ENCODE results near the gene MYBPHL. TPM values are rescaled to one million over a fixed set of nuclear protein-coding genes. Genes with fewer than 3 reads are reported as not detected.

MYBPHL gene
- total and polyA plus RNA-seq, 2 of the 13 experiments (the other 11 are each of a cell fraction or from before 2014, with no cell fraction given) = 3.7 to 3.8 TPM

DNA sequence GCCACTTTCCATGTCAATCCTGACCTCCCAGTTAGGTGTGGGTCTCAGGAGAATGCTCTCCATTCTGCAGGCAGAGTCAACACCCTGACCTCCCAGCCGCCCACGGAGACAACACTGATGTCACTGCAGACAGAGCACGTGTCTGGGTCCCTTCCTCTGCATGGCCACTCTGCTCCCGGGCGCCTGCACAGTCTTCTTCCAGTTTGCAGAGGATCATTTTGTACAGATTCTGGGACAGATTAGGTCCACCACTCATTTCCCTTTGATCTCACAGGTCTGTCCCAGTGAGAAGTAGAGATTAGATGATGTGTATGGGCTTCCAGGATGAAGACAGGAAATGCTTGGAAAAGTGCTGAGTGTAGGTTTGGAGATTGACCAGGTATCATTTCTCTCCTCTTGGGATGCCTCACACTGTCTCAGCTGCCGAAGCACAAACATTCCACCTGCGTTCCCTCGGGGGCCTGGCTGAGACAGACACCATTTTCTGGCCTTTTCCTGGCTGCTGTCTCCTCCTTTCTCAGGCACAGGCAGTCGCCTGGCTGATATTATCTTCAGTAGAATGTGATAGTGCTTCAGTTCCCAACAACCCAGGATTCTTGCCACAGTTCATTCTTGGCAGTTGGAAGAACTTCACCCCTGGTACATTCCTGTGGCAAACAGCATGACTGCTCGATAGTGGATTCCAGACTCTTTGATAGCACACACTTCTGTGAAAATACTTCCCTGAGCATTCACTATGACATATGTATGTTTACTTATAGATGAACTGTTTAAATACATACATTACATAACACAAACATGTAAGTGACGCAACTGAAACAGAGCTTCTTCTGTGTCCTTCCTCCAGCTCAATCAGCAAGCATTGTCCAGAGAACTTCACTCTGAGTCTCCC, 7.9 kb downstream of the MYBPHL start (continued):
- TF ChIP-seq, protein P1, sequence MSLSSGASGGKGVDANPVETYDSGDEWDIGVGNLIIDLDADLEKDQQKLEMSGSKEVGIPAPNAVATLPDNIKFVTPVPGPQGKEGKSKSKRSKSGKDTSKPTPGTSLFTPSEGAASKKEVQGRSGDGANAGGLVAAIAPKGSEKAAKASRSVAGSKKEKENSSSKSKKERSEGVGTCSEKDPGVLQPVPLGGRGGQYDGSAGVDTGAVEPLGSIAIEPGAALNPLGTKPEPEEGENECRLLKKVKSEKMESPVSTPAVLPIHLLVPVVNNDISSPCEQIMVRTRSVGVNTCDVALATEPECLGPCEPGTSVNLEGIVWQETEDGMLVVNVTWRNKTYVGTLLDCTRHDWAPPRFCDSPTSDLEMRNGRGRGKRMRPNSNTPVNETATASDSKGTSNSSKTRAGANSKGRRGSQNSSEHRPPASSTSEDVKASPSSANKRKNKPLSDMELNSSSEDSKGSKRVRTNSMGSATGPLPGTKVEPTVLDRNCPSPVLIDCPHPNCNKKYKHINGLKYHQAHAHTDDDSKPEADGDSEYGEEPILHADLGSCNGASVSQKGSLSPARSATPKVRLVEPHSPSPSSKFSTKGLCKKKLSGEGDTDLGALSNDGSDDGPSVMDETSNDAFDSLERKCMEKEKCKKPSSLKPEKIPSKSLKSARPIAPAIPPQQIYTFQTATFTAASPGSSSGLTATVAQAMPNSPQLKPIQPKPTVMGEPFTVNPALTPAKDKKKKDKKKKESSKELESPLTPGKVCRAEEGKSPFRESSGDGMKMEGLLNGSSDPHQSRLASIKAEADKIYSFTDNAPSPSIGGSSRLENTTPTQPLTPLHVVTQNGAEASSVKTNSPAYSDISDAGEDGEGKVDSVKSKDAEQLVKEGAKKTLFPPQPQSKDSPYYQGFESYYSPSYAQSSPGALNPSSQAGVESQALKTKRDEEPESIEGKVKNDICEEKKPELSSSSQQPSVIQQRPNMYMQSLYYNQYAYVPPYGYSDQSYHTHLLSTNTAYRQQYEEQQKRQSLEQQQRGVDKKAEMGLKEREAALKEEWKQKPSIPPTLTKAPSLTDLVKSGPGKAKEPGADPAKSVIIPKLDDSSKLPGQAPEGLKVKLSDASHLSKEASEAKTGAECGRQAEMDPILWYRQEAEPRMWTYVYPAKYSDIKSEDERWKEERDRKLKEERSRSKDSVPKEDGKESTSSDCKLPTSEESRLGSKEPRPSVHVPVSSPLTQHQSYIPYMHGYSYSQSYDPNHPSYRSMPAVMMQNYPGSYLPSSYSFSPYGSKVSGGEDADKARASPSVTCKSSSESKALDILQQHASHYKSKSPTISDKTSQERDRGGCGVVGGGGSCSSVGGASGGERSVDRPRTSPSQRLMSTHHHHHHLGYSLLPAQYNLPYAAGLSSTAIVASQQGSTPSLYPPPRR (CRISPR knock-in tag; IDR thresholded peaks at IDR 0.05; ENCODE audit: borderline replicate concordance) = peak; percentile 67; the same call in 1 of the 2 replicates
- TF ChIP-seq NFRKB (IDR thresholded peaks at IDR 0.05) (no peak), ZNF3 (CRISPR knock-in tag; IDR thresholded peaks at IDR 0.05) (peak; percentile 86), FOXK1 (CRISPR knock-in tag; IDR thresholded peaks at IDR 0.05; ENCODE audit: borderline replicate concordance, low read depth) (peak; percentile 53; the same call in 1 of the 2 replicates), ZNF337 (CRISPR knock-in tag; IDR thresholded peaks at IDR 0.05; ENCODE audit: borderline replicate concordance, low read depth) (0 out of 2 replicates have a peak, but pooled peaks have one; percentile 36), YEATS4 (CRISPR knock-in tag; IDR thresholded peaks at IDR 0.05; ENCODE audit: borderline replicate concordance) (no peak), HIC2 (CRISPR knock-in tag; IDR thresholded peaks at IDR 0.05; ENCODE audit: low read depth) (peak; percentile 31), ZNF572 (CRISPR knock-in tag; IDR thresholded peaks at IDR 0.05) (no peak), RCOR2 (CRISPR knock-in tag; IDR thresholded peaks at IDR 0.05) (no peak; the same call in 1 of the 2 replicates), SP140L (CRISPR knock-in tag; IDR thresholded peaks at IDR 0.05; ENCODE audit: borderline replicate concordance) (no peak), ZNF468 (CRISPR knock-in tag; IDR thresholded peaks at IDR 0.05) (peak; percentile 74; the same call in 1 of the 2 replicates), ARHGAP35 (CRISPR knock-in tag; IDR thresholded peaks at IDR 0.05; ENCODE audit: borderline replicate concordance) (no peak), ZNF678 (CRISPR knock-in tag; IDR thresholded peaks at IDR 0.05) (0 out of 2 replicates have a peak, but pooled peaks have one; percentile 58), NR2F1 (CRISPR knock-in tag; IDR thresholded peaks at IDR 0.05) (peak; percentile 16 to 57; a peak in 1 of 4 replicates), ZNF280D (CRISPR knock-in tag; IDR thresholded peaks at IDR 0.05) (no peak; the same call in 1 of the 2 replicates), ZNF44 (CRISPR knock-in tag; IDR thresholded peaks at IDR 0.05) (no peak), ARNT (IDR thresholded peaks at IDR 0.05) (no peak), EZH2 (conservative IDR thresholded peaks at IDR 0.05; ENCODE audit: low read depth, low read length) (no peak)
- TF ChIP-seq, protein P2, sequence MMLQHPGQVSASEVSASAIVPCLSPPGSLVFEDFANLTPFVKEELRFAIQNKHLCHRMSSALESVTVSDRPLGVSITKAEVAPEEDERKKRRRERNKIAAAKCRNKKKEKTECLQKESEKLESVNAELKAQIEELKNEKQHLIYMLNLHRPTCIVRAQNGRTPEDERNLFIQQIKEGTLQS (CRISPR knock-in tag; IDR thresholded peaks at IDR 0.05) = peak; percentile 80
